CD4-positive, alpha-beta T cell (primary cell): ENCODE measurements around the gene SORBS1. TPM values are rescaled to one million over a fixed set of nuclear protein-coding genes. Genes with fewer than 3 reads are reported as not detected.

ENCODE experiments used
- ATAC-seq: fragments of 200-7000 bp; cut with Tn5 transposase; one replicate; pipeline ENCODE4 v1.10.0; 2022; ENCODE audit warnings: mild to moderate bottlenecking; ENCODE audit not compliant: poor library complexity
- CTCF ChIA-PET: fragments of 350-600 bp; sonication (Branson Sonifier 250); formaldehyde crosslinking; loops from one replicate; lab custom pipeline; 2021; ENCODE audit warnings: antibody characterized with exemption, inconsistent platforms; lab: Charles Lee
- POLR2A ChIA-PET: fragments of 350-600 bp; sonication (Branson Sonifier 250); formaldehyde crosslinking; loops from one replicate; lab custom pipeline; 2021; ENCODE audit warnings: antibody characterized with exemption, inconsistent platforms; lab: Charles Lee
- DNase-seq, 14 experiments: peaks; one replicate each; pipeline ENCODE4 v3.0.0-alpha.2; 2013 to 2020; ENCODE audit warnings: mixed read lengths in 2 of 14
- H3K27ac ChIP-seq, 2 donors: one replicate each; pipeline versions ENCODE4 v1.5.1 to v1.7.0; 2013; ENCODE audit warnings: low read length in 2 of 2, low read depth in 1 of 2, mild to moderate bottlenecking in 1 of 2
- H3K27me3 ChIP-seq, 2 experiments: 1 replicate in 1 of 2; 2 replicates in 1 of 2; pipeline versions ENCODE4 v1.6.1 to v1.7.0; 2013; ENCODE audit warnings: low read length in 2 of 2, control low read depth in 1 of 2, mild to moderate bottlenecking in 1 of 2, moderate library complexity in 1 of 2; ENCODE audit not compliant: insufficient read depth in 2 of 2, control insufficient read depth in 1 of 2
- H3K36me3 ChIP-seq: one replicate; pipeline ENCODE4 v1.6.1; 2013; ENCODE audit warnings: low read length, control low read depth; ENCODE audit not compliant: insufficient read depth
- H3K4me1 ChIP-seq: one replicate; pipeline ENCODE4 v1.6.1; 2013; ENCODE audit warnings: low read length, control low read depth; ENCODE audit not compliant: insufficient read depth
- H3K4me3 ChIP-seq: one replicate; pipeline ENCODE4 v1.5.1; 2013; ENCODE audit warnings: mild to moderate bottlenecking, low read length, moderate library complexity
- H3K9me3 ChIP-seq, 2 experiments: 1 replicate in 1 of 2; 2 replicates in 1 of 2; pipeline versions ENCODE4 v1.6.1 to v1.7.0; 2013; ENCODE audit warnings: low read length in 2 of 2, mild to moderate bottlenecking in 2 of 2, control low read depth in 1 of 2, moderate library complexity in 1 of 2; ENCODE audit not compliant: control insufficient read depth in 1 of 2, insufficient read depth in 1 of 2
- H3K27ac Mint-ChIP-seq: one replicate; pipeline ENCODE4 v1.8.0; 2020; ENCODE audit warnings: mixed read lengths
- H3K27me3 Mint-ChIP-seq: one replicate; pipeline ENCODE4 v1.8.0; 2021; ENCODE audit warnings: mixed read lengths
- H3K36me3 Mint-ChIP-seq: one replicate; pipeline ENCODE4 v1.8.0; 2021; ENCODE audit warnings: low read depth, mixed read lengths
- H3K4me1 Mint-ChIP-seq: one replicate; pipeline ENCODE4 v1.8.0; 2021; ENCODE audit warnings: low read depth, mixed read lengths
- H3K4me3 Mint-ChIP-seq: one replicate; pipeline ENCODE4 v1.8.0; 2020; ENCODE audit warnings: mild to moderate bottlenecking, mixed read lengths
- H3K9me3 Mint-ChIP-seq: one replicate; pipeline ENCODE4 v1.8.0; 2020; ENCODE audit warnings: mixed read lengths
- CTCF ChIP-seq: fragments of 200-600 bp; IDR thresholded peaks from one replicate; pipeline ENCODE4 v1.8.0; 2022; ENCODE audit warnings: antibody characterized with exemption, mild to moderate bottlenecking
- intact Hi-C, 2 experiments: fragments of 100-400 bp; cut with DNase I in 1 of 2; cut with micrococcal nuclease in 1 of 2; formaldehyde crosslinking; loops; one replicate each; pipeline versions ENCODE4 v1.15.1 to v1.9.0; 2023 to 2025; cut with DNase I, micrococcal nuclease
- total RNA-seq, 174 experiments: library from RNA in 2 of 174; stranded (reverse) in 2 of 174; gene quantifications; one replicate each; pipeline ENCODE4 v1.2.3 and lab custom pipeline; 2021 to 2026

The SORBS1 gene
- total RNA-seq, 2 experiments from 2014 or later = 1.4 to 1.8 TPM

GRCh38 chr10:95394161-95394880, 166.8 kb downstream of the SORBS1 start:
- POLR2A ChIA-PET = no interaction called here

GRCh38 chr10:95392681-95393164, 168.4 kb downstream of the SORBS1 start:
- H3K27me3 Mint-ChIP-seq = no peaks in the 10 kb centered on the region
- H3K4me3 Mint-ChIP-seq = no peak overlapping the region
- DNase-seq = no peak
- no peak for ATAC-seq
- H3K27ac Mint-ChIP-seq = no peak overlapping the region
- H3K27ac ChIP-seq = no peak overlapping the region
- H3K9me3 ChIP-seq = no peaks in the 10 kb centered on the region
- no peaks in the 10 kb centered on the region for H3K36me3 ChIP-seq
- H3K27me3 ChIP-seq = no peaks in the 10 kb centered on the region
- no peaks in the 10 kb centered on the region for H3K4me1 Mint-ChIP-seq
- no peaks in the 10 kb centered on the region for H3K9me3 Mint-ChIP-seq
- POLR2A ChIA-PET = no interaction called here
- no peak for TF ChIP-seq CTCF
- CTCF ChIA-PET = interaction anchor here (1.5 kb wide), 1 partner anchor 29 kb away, joined by 3 read pairs; no protein-coding TSS in a partner anchor
- no peaks in the 10 kb centered on the region for H3K4me1 ChIP-seq
- H3K36me3 Mint-ChIP-seq = no peaks in the 10 kb centered on the region
- intact Hi-C loops = no loop called here
- no peak overlapping the region for H3K4me3 ChIP-seq

More at GRCh38 chr10:95394161-95394880, 166.8 kb downstream of the SORBS1 start:
- intact Hi-C loops = no loop called here
- no peak for TF ChIP-seq CTCF
- Histone ChIP-seq H3K27me3 (no peaks in the 10 kb centered on the region), H3K27ac (no peak overlapping the region), H3K9me3 (no peaks in the 10 kb centered on the region), H3K36me3 (no peaks in the 10 kb centered on the region), H3K4me3 (no peak overlapping the region), H3K4me1 (no peaks in the 10 kb centered on the region)
- CTCF ChIA-PET = no interaction called here
- no peaks in the 10 kb centered on the region for H3K4me1 Mint-ChIP-seq
- H3K27ac Mint-ChIP-seq = no peak overlapping the region
- no peaks in the 10 kb centered on the region for H3K27me3 Mint-ChIP-seq
- H3K9me3 Mint-ChIP-seq = no peaks in the 10 kb centered on the region
- ATAC-seq (no peak), DNase-seq (no peak)
- H3K4me3 Mint-ChIP-seq = no peak overlapping the region
- no peaks in the 10 kb centered on the region for H3K36me3 Mint-ChIP-seq

DNA sequence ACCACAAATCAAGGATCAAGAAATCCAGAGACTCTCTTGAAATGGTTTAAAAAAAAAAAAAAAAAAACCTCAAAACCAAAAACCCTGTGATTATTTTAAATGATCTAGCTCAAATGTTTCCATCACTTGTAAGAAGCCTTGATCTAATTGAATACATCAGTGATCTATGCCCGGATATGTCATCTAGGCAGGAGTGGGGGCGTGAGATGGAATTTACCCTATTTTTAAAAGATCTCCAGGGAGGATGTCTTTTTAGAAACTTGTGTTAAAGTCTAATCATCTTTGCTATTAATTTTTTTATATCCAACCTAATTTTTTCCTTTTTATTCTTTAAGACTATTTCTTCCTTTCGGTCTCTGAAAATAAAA, 169.0 kb downstream of the SORBS1 start:
- Mint-ChIP-seq H3K27me3 (no peaks in the 10 kb centered on the region), H3K4me3 (no peak overlapping the region), H3K9me3 (no peaks in the 10 kb centered on the region), H3K27ac (no peak overlapping the region), H3K36me3 (no peaks in the 10 kb centered on the region), H3K4me1 (no peaks in the 10 kb centered on the region)
- Histone ChIP-seq H3K4me3 (no peak overlapping the region), H3K36me3 (no peaks in the 10 kb centered on the region), H3K9me3 (no peaks in the 10 kb centered on the region), H3K27ac (no peak overlapping the region), H3K4me1 (no peaks in the 10 kb centered on the region), H3K27me3 (no peaks in the 10 kb centered on the region)
- no peak for DNase-seq
- ATAC-seq = no peak
- TF ChIP-seq CTCF = no peak
- ChIA-PET CTCF (interaction anchor here (1.5 kb wide), 1 partner anchor 29 kb away, joined by 3 read pairs; no protein-coding TSS in a partner anchor), POLR2A (no interaction called here)
- intact Hi-C loops = no loop called here
